K562 (cell line): Measurements from ENCODE around the gene FKBP2. TPM values are rescaled to one million over a fixed set of nuclear protein-coding genes. Genes with fewer than 3 reads are reported as not detected.

Experiments
- ATAC-seq: fragments of 200-7000 bp; cut with Tn5 transposase; 3 replicates; pipeline ENCODE4 v1.9.1; 2020; ENCODE audit warnings: moderate library complexity
- BruUV-seq: library from RNA; stranded (reverse); fragments of 400-500 nt; replicated peaks from 2 replicates; lab custom pipeline; 2021; lab: Mats Ljungman, UMichigan
- CTCF ChIA-PET: fragments of 300-600 bp; formaldehyde crosslinking; extraction: SDS; loops from one replicate; lab custom pipeline; 2021; ENCODE audit warnings: low intra/inter-chr PET ratio; lab: Yijun Ruan, JAX
- POLR2A ChIA-PET: fragments of 300-600, 350-650 bp; sonication (Branson Sonifier 250); formaldehyde crosslinking; extraction: SDS; loops from one replicate; lab custom pipeline; 2021; ENCODE audit warnings: antibody characterized with exemption, inconsistent platforms; lab: Yijun Ruan, JAX
- DNase-seq, 4 experiments: peaks; one replicate each; pipeline versions ENCODE4 v3.0.0 to v3.0.0-alpha.2; 2011 to 2018; ENCODE audit warnings: low spot score in 3 of 4, mixed read lengths in 3 of 4; ENCODE audit errors: extremely low read depth in 1 of 4
- FAIRE-seq: peaks from 2 replicates; lab custom pipeline; 2011; peaks lifted over from hg19 to GRCh38; lab: Jason Lieb, UNC
- H2AFZ ChIP-seq: 2 replicates; pipeline ENCODE4 v1.6.0; 2011; ENCODE audit warnings: low read depth, low read length, control low read depth, inconsistent platforms
- H3K27ac ChIP-seq: fragments of 200-600 bp; 3 replicates; pipeline ENCODE4 v1.8.0; 2011; ENCODE audit warnings: low read depth, mild to moderate bottlenecking, control low read depth, inconsistent platforms, low read length, moderate library complexity, mixed read lengths; ENCODE audit errors: extremely low read depth
- H3K27me3 ChIP-seq, 2 experiments: fragments of 300-600 bp in 1 of 2; 2 replicates in 1 of 2; 3 replicates in 1 of 2; pipeline versions ENCODE4 v1.6.0 to v1.8.0; 2011; ENCODE audit warnings: inconsistent platforms in 2 of 2, low read length in 2 of 2, mild to moderate bottlenecking in 1 of 2, mixed read lengths in 1 of 2, moderate library complexity in 1 of 2; ENCODE audit not compliant: control insufficient read depth in 2 of 2, insufficient read depth in 2 of 2
- H3K36me3 ChIP-seq: fragments of 300-600 bp; 3 replicates; pipeline ENCODE4 v1.8.0; 2011; ENCODE audit warnings: mild to moderate bottlenecking, low read length, inconsistent platforms; ENCODE audit not compliant: control insufficient read depth, insufficient read depth
- H3K4me1 ChIP-seq, 2 experiments: fragments of 200-600 bp in 1 of 2; replicated peaks in 1 of 2; 2 replicates in 1 of 2; 3 replicates in 1 of 2; pipeline versions ENCODE4 v1.5.1 to v1.8.0; 2011; ENCODE audit warnings: inconsistent platforms in 2 of 2, low read length in 2 of 2, mild to moderate bottlenecking in 1 of 2, mixed read lengths in 1 of 2, moderate library complexity in 1 of 2; ENCODE audit not compliant: control insufficient read depth in 2 of 2, insufficient read depth in 2 of 2
- H3K4me2 ChIP-seq: 2 replicates; pipeline ENCODE4 v1.6.1; 2011; ENCODE audit warnings: low read length, control low read depth, inconsistent platforms, mixed read lengths; ENCODE audit not compliant: insufficient read depth
- H3K4me3 ChIP-seq: fragments of 200-600 bp; sonication (generic), shearing (Covaris generic); 2 replicates; pipeline ENCODE4 v1.5.1; 2016; ENCODE audit warnings: control low read depth, inconsistent platforms
- H3K79me2 ChIP-seq: fragments of 200-600 bp; 3 replicates; pipeline ENCODE4 v1.8.0; 2011; ENCODE audit warnings: low read length, inconsistent platforms; ENCODE audit not compliant: control insufficient read depth, insufficient read depth
- H3K9ac ChIP-seq, 2 experiments: 2 replicates each; pipeline versions ENCODE4 v1.6.0 to v1.6.1; 2011; ENCODE audit warnings: low read depth in 2 of 2, low read length in 2 of 2, control low read depth in 1 of 2, inconsistent platforms in 1 of 2, mild to moderate bottlenecking in 1 of 2, mixed read lengths in 1 of 2; ENCODE audit not compliant: insufficient read depth in 1 of 2
- H3K9me1 ChIP-seq: one replicate; pipeline ENCODE4 v1.6.0; 2011; ENCODE audit warnings: inconsistent platforms, mild to moderate bottlenecking, low read length, moderate library complexity; ENCODE audit not compliant: control insufficient read depth, insufficient read depth
- H3K9me3 ChIP-seq: replicated peaks from 2 replicates; pipeline ENCODE4 v1.5.1; 2011; ENCODE audit warnings: low read depth, low read length, inconsistent platforms; ENCODE audit not compliant: control insufficient read depth, insufficient read depth
- H4K20me1 ChIP-seq: replicated peaks from 2 replicates; pipeline ENCODE4 v1.6.1; 2011; ENCODE audit warnings: low read length, inconsistent platforms, mixed read lengths; ENCODE audit not compliant: control insufficient read depth, insufficient read depth
- MED1 ChIP-seq: sonication (generic); formaldehyde crosslinking; IDR thresholded peaks from 2 replicates; pipeline ENCODE4 v1.8.1; 2023; ENCODE audit warnings: missing genetic modification reagents, borderline replicate concordance
- MYNN ChIP-seq, 2 experiments: sonication (generic); formaldehyde crosslinking in 1 of 2; IDR thresholded peaks; 2 replicates each; pipeline versions ENCODE4 v1.5.0 to v1.6.1; 2016 to 2020; ENCODE audit warnings: antibody characterized with exemption in 1 of 2, missing genetic modification reagents in 1 of 2
- NCOA4 ChIP-seq: fragments of 450-650 bp; IDR thresholded peaks from 2 replicates; pipeline ENCODE4 v1.6.1; 2018; ENCODE audit warnings: mild to moderate bottlenecking; ENCODE audit not compliant: partially characterized antibody
- PML ChIP-seq: IDR thresholded peaks from 2 replicates; pipeline ENCODE4 v1.6.1; 2012; ENCODE audit warnings: low read length, inconsistent platforms
- POLR2A ChIP-seq: fragments of 450-650 bp; conservative IDR thresholded peaks from 2 replicates; pipeline ENCODE4 v1.6.1; 2016
- SUPT5H ChIP-seq: fragments of 450-650 bp; IDR thresholded peaks from 2 replicates; pipeline ENCODE4 v1.6.1; 2016
- WGBS: fragments of 100-300 bp; shearing (Covaris generic); methylation state at CpG from one replicate; pipeline ENCODE4 v1.1.6; 2016; ENCODE audit warnings: low coverage, mixed read lengths; ENCODE audit not compliant: insufficient coverage; ENCODE audit errors: missing lambda C conversion rate; 5-methylcytosine and 5-hydroxymethylcytosine counted together
- in situ Hi-C: fragments of 300-500 bp; cut with MboI; formaldehyde crosslinking; loops from 4 replicates; pipeline ENCODE4 v1.15.0; 2018; ENCODE audit warnings: inconsistent platforms, mixed read lengths
- intact Hi-C: fragments of 100-400 bp; cut with micrococcal nuclease; formaldehyde crosslinking; loops from 2 replicates; pipeline ENCODE4 v1.14.2; 2022
- polyA plus RNA-seq, 8 experiments: library from polyadenylated mRNA; depleted of rRNA in 4 of 8; stranded (reverse) in 5 of 8; unstranded in 3 of 8; fragments of >200 nt; fragmentation: Nextera tagmentation in 2 of 8; fragmentation: Illumina TruSeq in 1 of 8; extraction: Ambion mirVana in 2 of 8; extraction: Trizol in 1 of 8; gene quantifications; 2 replicates each; pipeline versions ENCODE4 v1.2.1 to v1.2.3, GENCODE V29; 2011 to 2014; ENCODE audit warnings: inconsistent platforms in 1 of 8, missing spikeins in 1 of 8
- total RNA-seq, 7 experiments: library from RNA; depleted of rRNA in 6 of 7; stranded (reverse); fragments of >200 nt in 6 of 7; fragmentation: Illumina TruSeq in 2 of 7; extraction: Trizol in 2 of 7; gene quantifications; 2 replicates each; pipeline versions ENCODE4 v1.2.1 to v1.2.3, GENCODE V29; 2011 to 2021; ENCODE audit warnings: low replicate concordance in 1 of 7
- TF ChIP-seq, protein P1 (sequence below): fragments of 450-650 bp; IDR thresholded peaks from 2 replicates; pipeline ENCODE4 v1.6.1; 2016

FKBP2 gene
- total and polyA plus RNA-seq, 9 of the 15 experiments (the other 6 are each of a cell fraction or from before 2014, with no cell fraction given): 3.5 to 151 (median 58.1) TPM

DNA sequence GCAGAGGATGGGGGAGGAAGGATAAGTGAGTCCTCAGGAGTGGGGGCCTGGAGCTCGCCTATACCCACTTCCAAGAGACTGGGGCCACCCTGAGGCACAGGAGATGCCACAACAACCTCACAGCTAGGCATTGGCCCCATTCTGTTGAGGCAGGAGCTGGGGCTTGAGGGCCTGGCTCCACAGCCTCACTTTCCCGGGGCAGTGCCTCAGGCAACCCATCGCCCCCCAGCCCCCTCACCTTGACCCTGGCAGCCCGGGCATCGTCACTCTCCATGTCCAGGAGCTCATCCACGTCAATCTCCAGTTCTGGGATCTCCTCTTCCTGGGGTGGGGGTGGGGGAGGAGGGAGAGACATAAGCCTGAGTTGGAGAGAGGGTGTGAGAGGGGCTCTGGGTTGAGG lies 4.1 kb downstream of the FKBP2 start:
- Histone ChIP-seq H3K79me2 (peaks cover 55% of the 10 kb centered on the region), H3K4me1 (peaks cover 39 to 88% of the 10 kb centered on the region in 2 experiments)
- BruUV-seq: no TSS peak
- intact Hi-C loops (loop anchor here (10.0 kb wide), 1 partner anchor 60 kb away; the partner anchor contains the start of genes CATSPERZ and ESRRA), in situ Hi-C loops (no loop called here)
- DNase-seq (no peak), FAIRE-seq (no peak)
- TF ChIP-seq PML: 0 out of 2 replicates have a peak, but pooled peaks have one; percentile 16
- TF ChIP-seq MED1 (CRISPR knock-in tag): no peak
- TF ChIP-seq POLR2A: peak; percentile 40
- TF ChIP-seq SUPT5H: 0 out of 2 replicates have a peak, but pooled peaks have one; percentile 39
- no peak for TF ChIP-seq NCOA4
- 0 out of 2 replicates have a peak, but pooled peaks have one; percentile 20 for TF ChIP-seq MYNN (IDR thresholded peaks at IDR 0.05)
- TF ChIP-seq MYNN (CRISPR knock-in tag; IDR thresholded peaks at IDR 0.05): no peak
- TF ChIP-seq, protein P1, sequence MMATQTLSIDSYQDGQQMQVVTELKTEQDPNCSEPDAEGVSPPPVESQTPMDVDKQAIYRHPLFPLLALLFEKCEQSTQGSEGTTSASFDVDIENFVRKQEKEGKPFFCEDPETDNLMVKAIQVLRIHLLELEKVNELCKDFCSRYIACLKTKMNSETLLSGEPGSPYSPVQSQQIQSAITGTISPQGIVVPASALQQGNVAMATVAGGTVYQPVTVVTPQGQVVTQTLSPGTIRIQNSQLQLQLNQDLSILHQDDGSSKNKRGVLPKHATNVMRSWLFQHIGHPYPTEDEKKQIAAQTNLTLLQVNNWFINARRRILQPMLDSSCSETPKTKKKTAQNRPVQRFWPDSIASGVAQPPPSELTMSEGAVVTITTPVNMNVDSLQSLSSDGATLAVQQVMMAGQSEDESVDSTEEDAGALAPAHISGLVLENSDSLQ: 0 out of 2 replicates have a peak, but pooled peaks have one; percentile 7
- TF ChIP-seq, all 486 proteins: peak for 5
- Histone ChIP-seq H3K27ac (peak overlapping the region; percentile 98; the same call in 2 of the 3 replicates), H3K4me3 (peak overlapping the region; percentile 98), H3K9me1 (no peaks in the 10 kb centered on the region), H4K20me1 (0 out of 2 replicates have a peak, but pooled peaks cover 3% of the 10 kb centered on the region), H2AFZ (no peak overlapping the region), H3K9ac (peak overlapping the region; percentile 95 to 98), H3K4me2 (peak overlapping the region; percentile 99), H3K27me3 (no peaks in the 10 kb centered on the region), H3K36me3 (peaks cover 42% of the 10 kb centered on the region), H3K9me3 (no peaks in the 10 kb centered on the region)
- ATAC-seq: no peak
- 25% methylated on average over 5 of the region's 6 CpGs for WGBS
- ChIA-PET POLR2A (interaction anchor here (0.6 to 7.8 kb wide), 9 partner anchors 8 to 141 kb away, joined by 3 to 58 read pairs (median 5); partner anchors contain the start of genes FERMT3, STIP1 and VEGFB), CTCF (no interaction called here)
